ENCODE results near the gene COL25A1. TPM values are rescaled to one million over a fixed set of nuclear protein-coding genes. Genes with fewer than 3 reads are reported as not detected.

The COL25A1 gene
- total RNA-seq, 1 donor, result 6.9 TPM

DNA sequence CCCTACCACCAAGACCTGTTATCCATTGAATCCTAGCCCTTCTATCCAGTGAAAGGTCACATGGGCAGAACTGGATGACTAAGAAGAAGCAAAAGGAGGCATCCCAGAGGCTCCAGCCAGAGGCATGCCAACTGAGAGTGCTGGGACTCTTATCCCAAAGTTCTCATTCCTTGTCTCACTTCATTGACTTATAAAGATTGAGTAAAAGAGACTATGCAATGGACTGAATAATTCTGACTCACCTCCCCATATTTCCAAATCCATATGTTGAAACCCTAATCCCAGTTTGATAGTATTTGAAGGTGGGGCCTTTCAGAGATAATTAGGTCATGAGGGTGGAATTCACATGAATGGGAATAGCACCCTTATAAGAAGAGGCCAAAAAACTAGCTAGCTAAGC is 131.4 kb downstream of the COL25A1 start:
- H3K4me3 ChIP-seq (ENCODE audit: low read depth, low read length), result no peak overlapping the region
- DNase-seq (ENCODE audit: low read depth), result peak; percentile 9
- TF ChIP-seq, protein P1, sequence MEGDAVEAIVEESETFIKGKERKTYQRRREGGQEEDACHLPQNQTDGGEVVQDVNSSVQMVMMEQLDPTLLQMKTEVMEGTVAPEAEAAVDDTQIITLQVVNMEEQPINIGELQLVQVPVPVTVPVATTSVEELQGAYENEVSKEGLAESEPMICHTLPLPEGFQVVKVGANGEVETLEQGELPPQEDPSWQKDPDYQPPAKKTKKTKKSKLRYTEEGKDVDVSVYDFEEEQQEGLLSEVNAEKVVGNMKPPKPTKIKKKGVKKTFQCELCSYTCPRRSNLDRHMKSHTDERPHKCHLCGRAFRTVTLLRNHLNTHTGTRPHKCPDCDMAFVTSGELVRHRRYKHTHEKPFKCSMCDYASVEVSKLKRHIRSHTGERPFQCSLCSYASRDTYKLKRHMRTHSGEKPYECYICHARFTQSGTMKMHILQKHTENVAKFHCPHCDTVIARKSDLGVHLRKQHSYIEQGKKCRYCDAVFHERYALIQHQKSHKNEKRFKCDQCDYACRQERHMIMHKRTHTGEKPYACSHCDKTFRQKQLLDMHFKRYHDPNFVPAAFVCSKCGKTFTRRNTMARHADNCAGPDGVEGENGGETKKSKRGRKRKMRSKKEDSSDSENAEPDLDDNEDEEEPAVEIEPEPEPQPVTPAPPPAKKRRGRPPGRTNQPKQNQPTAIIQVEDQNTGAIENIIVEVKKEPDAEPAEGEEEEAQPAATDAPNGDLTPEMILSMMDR (IDR thresholded peaks at IDR 0.05; ENCODE audit: insufficient read depth, low read depth, low read length), result no peak

DNA sequence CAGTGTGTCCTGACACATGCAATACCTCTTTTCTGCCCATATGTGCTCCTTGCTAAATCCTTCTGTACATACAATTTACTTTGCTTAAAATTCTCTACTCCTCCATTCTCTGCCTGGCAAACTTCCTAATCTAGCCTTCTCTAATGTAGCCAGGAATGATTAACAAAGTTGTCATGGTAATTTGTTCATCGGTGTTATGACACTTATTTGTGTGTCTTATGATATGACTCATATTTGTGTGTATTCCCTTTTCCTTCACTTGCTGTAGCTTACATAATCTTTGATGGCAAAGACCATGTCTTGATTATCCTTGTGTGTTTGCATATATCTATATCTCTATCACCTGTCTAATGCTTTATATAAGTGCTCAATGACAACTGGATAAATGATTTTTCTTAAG is 133.3 kb downstream of the COL25A1 start:
- no peak overlapping the region for H3K4me3 ChIP-seq (ENCODE audit: low read depth, low read length)
- peak; percentile 5 for DNase-seq (ENCODE audit: low read depth)
- TF ChIP-seq, protein P1 (IDR thresholded peaks at IDR 0.05; ENCODE audit: insufficient read depth, low read depth, low read length), result no peak

DNA sequence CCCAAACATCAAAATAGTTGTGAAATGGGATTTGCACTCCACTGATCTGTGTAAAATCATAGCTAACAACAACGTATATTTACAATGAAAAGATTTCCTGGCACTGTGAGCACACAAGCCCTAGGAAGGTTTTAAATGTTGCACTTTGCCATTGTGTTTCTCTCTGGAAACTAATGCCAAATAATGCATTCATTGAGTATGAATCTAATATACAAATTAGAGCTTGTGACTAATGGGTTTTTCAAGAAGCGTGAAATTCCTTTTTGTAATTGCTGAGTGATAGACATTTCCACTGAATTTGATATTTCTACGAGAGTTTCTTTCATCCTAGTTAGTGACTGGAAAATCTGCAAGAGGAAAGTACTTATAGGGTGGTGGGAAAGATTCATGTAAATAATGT is 135.9 kb downstream of the COL25A1 start:
- H3K4me3 ChIP-seq (ENCODE audit: low read depth, low read length), result no peak overlapping the region
- TF ChIP-seq, protein P1 (IDR thresholded peaks at IDR 0.05; ENCODE audit: insufficient read depth, low read depth, low read length), result no peak
- no peak for DNase-seq (ENCODE audit: low read depth)

DNA sequence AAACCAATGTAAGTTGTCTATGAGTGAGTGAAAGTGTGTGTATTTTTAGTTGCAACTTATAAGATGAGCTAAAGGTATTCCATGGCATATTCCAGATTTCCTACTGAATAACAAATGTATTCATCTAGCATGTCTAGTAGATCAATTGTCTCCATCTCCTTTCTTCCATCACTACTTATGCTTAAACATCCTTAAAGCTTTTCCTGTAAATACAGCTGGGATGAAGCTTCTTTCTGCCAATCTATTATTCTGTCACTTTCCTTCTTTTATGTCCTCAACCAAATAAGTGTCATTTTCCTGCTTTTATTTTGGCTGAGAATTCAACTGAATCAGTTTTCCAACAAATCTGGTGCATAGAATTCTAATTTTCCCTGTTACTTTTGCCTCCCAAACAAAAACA is 136.3 kb downstream of the COL25A1 start:
- H3K4me3 ChIP-seq (ENCODE audit: low read depth, low read length), result no peak overlapping the region
- TF ChIP-seq, protein P1 (IDR thresholded peaks at IDR 0.05; ENCODE audit: insufficient read depth, low read depth, low read length), result no peak

DNA sequence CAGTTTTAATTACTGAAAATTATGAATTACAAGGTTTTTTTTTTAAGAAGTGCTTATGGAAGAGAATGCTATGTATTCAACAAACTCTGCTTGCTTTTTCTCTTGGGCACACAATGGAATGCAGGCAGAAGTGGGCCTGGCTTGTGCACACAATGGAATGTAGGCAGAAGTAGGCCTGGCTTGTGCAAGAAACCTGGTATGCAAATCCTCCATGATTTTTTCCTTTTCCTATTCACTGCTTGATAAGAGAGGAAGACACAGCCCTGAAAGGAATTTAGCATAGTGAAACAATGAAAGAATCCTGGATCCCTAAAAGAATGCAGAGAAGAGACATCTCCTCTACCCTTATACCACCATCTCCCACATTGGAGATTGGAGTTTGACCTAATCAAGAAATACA is 138.4 kb downstream of the COL25A1 start:
- no peak for DNase-seq (ENCODE audit: low read depth)
- TF ChIP-seq, protein P1 (IDR thresholded peaks at IDR 0.05; ENCODE audit: insufficient read depth, low read depth, low read length), result no peak
- H3K4me3 ChIP-seq (ENCODE audit: low read depth, low read length), result no peak overlapping the region

More for the DNA sequence above, 136.3 kb downstream of the COL25A1 start:
- no peak for DNase-seq (ENCODE audit: low read depth)

DNA sequence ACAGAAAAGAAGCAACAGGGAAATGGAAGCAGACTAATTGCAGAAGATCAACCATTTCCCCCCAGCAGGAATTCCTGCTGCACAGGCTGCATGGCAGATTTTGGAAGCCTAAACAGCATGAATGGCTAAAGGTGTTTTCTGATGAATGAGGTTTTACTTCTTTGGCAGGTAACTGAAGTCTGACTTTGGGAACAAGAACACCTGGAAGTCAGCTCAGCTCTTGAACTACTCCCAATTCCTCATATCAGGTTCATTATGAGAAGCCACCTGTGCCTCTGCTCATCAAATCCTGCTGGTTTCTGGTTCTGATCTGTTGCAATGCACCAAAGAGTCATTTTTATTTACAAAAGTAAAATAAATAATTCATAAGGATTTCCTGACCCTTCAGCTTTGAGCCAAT is 139.0 kb downstream of the COL25A1 start:
- no peak for DNase-seq (ENCODE audit: low read depth)
- H3K4me3 ChIP-seq (ENCODE audit: low read depth, low read length), result no peak overlapping the region
- TF ChIP-seq, protein P1 (IDR thresholded peaks at IDR 0.05; ENCODE audit: insufficient read depth, low read depth, low read length), result no peak

DNA sequence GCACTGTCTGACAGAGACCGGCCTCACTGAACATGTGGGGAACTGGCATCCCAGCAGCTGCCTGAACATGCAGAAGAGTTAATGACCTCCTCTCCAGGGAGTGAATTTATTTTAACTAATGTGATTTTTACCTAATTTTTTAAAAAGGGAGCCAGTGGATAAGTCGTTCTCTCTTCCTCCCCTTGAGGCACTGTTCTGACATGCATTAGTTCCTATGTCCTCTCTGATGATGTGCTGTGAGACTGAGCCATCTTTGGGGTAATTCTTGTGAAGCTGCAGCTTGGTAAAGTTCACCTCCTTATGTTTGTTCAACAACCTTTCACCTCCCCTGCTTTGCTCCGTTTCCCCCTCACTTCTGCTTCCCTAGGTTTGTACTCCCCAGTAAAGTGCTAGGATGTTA is 139.7 kb downstream of the COL25A1 start:
- TF ChIP-seq, protein P1 (IDR thresholded peaks at IDR 0.05; ENCODE audit: insufficient read depth, low read depth, low read length), result no peak
- no peak overlapping the region for H3K4me3 ChIP-seq (ENCODE audit: low read depth, low read length)
- DNase-seq (ENCODE audit: low read depth), result no peak
